ENCODE results near the gene SFXN1.
"Not testable (repeated sequence)": the region's sequence is repeated elsewhere in the genome, so short reads cannot be mapped to it uniquely, and the experiment has no call there.

Gene SFXN1

GRCh38 chr5:175501759-175502158 lies 23.4 kb downstream of the SFXN1 start:
- DNase-seq, result no peak

- DNase-seq, result peak; percentile 59
Observed at GRCh38 chr5:175507671-175508070, 29.3 kb downstream of the SFXN1 start.

GRCh38 chr5:175508896-175509295 lies 30.5 kb downstream of the SFXN1 start:
- no peak for DNase-seq

- no peak for DNase-seq
Observed at GRCh38 chr5:175513297-175513696, 34.9 kb downstream of the SFXN1 start.

- DNase-seq, result no peak
Observed at GRCh38 chr5:175513726-175514125, 35.4 kb downstream of the SFXN1 start.

- peak; percentile 28 for DNase-seq
Observed at GRCh38 chr5:175516933-175517823, 38.8 kb downstream of the SFXN1 start.

- peak; percentile 89 for DNase-seq
Observed at GRCh38 chr5:175517824-175518450, 39.6 kb downstream of the SFXN1 start.

- peak; percentile 26 for DNase-seq
Observed at GRCh38 chr5:175519006-175519405, 40.6 kb downstream of the SFXN1 start.

- peak; percentile 67 for DNase-seq
Observed at GRCh38 chr5:175520321-175520720, 42.0 kb downstream of the SFXN1 start.

GRCh38 chr5:175520873-175521272 lies 42.5 kb downstream of the SFXN1 start:
- DNase-seq, result peak; percentile 37

GRCh38 chr5:175521313-175521833 lies 43.0 kb downstream of the SFXN1 start:
- peak; percentile 81 for DNase-seq

GRCh38 chr5:175523292-175523691 lies 44.9 kb downstream of the SFXN1 start:
- no peak for DNase-seq

GRCh38 chr5:175524211-175524610 lies 45.9 kb downstream of the SFXN1 start:
- no peak for DNase-seq

GRCh38 chr5:175526691-175527090 lies 48.3 kb downstream of the SFXN1 start:
- no peak for DNase-seq

- no peak for DNase-seq
Observed at GRCh38 chr5:175531361-175531760, 53.0 kb downstream of the SFXN1 start.

- DNase-seq, result peak; percentile 92
Observed at GRCh38 chr5:175534070-175534932, 55.9 kb downstream of the SFXN1 start.

GRCh38 chr5:175535331-175535730 lies 57.0 kb downstream of the SFXN1 start:
- not testable (repeated sequence) for DNase-seq

- no peak for DNase-seq
Observed at GRCh38 chr5:175535796-175536195, 57.4 kb downstream of the SFXN1 start.

GRCh38 chr5:175538576-175538975 lies 60.2 kb downstream of the SFXN1 start:
- no peak for DNase-seq

- no peak for DNase-seq
Observed at GRCh38 chr5:175539936-175540335, 61.6 kb downstream of the SFXN1 start.

- no peak for DNase-seq
Observed at GRCh38 chr5:175541264-175541663, 62.9 kb downstream of the SFXN1 start.

GRCh38 chr5:175542232-175542965 lies 64.0 kb downstream of the SFXN1 start:
- peak; percentile 61 for DNase-seq

- no peak for DNase-seq
Observed at GRCh38 chr5:175542966-175543235, 64.5 kb downstream of the SFXN1 start.

All from activated CD4-positive, alpha-beta T cell treated with anti-CD3 and anti-CD28 coated beads, Interleukin-2, Interleukin-6, amounts not matched to agents 100 ng/mL and 50 ng/mL, durations not matched to agents 16 hours and 8 hours (primary cell).